ENCODE measurements around the gene PPP1R14D.

DNA sequence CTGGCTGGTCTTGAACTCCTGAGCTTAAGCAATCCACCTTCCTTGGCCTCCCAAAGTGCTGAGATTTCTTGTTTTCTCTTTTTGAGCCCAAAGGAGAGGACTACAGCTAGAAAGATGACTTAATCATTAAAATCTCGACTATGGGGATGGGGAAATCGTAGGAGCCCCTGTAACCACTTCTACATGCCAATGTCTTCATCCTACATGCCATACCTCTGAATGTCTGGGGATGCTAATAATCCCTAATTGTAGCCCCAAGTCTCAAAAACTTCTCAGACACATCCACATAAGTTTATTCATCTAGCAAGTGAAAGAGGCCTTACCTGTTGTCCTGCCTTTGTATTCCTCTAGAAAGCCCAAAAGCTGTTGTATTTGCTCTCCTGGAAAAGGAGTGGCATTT lies 49.2 kb upstream of the PPP1R14D start:
- TF ChIP-seq, protein P1, sequence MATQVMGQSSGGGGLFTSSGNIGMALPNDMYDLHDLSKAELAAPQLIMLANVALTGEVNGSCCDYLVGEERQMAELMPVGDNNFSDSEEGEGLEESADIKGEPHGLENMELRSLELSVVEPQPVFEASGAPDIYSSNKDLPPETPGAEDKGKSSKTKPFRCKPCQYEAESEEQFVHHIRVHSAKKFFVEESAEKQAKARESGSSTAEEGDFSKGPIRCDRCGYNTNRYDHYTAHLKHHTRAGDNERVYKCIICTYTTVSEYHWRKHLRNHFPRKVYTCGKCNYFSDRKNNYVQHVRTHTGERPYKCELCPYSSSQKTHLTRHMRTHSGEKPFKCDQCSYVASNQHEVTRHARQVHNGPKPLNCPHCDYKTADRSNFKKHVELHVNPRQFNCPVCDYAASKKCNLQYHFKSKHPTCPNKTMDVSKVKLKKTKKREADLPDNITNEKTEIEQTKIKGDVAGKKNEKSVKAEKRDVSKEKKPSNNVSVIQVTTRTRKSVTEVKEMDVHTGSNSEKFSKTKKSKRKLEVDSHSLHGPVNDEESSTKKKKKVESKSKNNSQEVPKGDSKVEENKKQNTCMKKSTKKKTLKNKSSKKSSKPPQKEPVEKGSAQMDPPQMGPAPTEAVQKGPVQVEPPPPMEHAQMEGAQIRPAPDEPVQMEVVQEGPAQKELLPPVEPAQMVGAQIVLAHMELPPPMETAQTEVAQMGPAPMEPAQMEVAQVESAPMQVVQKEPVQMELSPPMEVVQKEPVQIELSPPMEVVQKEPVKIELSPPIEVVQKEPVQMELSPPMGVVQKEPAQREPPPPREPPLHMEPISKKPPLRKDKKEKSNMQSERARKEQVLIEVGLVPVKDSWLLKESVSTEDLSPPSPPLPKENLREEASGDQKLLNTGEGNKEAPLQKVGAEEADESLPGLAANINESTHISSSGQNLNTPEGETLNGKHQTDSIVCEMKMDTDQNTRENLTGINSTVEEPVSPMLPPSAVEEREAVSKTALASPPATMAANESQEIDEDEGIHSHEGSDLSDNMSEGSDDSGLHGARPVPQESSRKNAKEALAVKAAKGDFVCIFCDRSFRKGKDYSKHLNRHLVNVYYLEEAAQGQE (IDR thresholded peaks at IDR 0.05; ENCODE audit: insufficient read depth in 1 of 2, low read depth in 2 of 2, low read length in 1 of 2) = no peak
- TF ChIP-seq, protein P2, sequence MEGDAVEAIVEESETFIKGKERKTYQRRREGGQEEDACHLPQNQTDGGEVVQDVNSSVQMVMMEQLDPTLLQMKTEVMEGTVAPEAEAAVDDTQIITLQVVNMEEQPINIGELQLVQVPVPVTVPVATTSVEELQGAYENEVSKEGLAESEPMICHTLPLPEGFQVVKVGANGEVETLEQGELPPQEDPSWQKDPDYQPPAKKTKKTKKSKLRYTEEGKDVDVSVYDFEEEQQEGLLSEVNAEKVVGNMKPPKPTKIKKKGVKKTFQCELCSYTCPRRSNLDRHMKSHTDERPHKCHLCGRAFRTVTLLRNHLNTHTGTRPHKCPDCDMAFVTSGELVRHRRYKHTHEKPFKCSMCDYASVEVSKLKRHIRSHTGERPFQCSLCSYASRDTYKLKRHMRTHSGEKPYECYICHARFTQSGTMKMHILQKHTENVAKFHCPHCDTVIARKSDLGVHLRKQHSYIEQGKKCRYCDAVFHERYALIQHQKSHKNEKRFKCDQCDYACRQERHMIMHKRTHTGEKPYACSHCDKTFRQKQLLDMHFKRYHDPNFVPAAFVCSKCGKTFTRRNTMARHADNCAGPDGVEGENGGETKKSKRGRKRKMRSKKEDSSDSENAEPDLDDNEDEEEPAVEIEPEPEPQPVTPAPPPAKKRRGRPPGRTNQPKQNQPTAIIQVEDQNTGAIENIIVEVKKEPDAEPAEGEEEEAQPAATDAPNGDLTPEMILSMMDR (IDR thresholded peaks at IDR 0.05) = no peak
- TF ChIP-seq SIN3A (IDR thresholded peaks at IDR 0.05; ENCODE audit: borderline replicate concordance, insufficient read depth, low read depth, low read length) (no peak), POLR2AphosphoS5 (IDR thresholded peaks at IDR 0.05; ENCODE audit: low read depth, low read length) (no peak)
